GM19238 (cell line): Measurements from ENCODE around the gene SESN3.
A peak's percentile ranks its signal among the peaks of the same experiment; 100 is the strongest.
"Not testable (repeated sequence)": the region's sequence is repeated elsewhere in the genome, so short reads cannot be mapped to it uniquely, and the experiment has no call there.

Experiments used
- DNase-seq: peaks from one replicate; pipeline ENCODE4 v3.0.0; 2011; ENCODE audit warnings: low spot score; ENCODE audit not compliant: insufficient read length

SESN3 gene

GRCh38 chr11:95231127-95231880 is at the start of gene SESN3:
Gene SESN3, minus strand, starts transcription at chr11:95231202. Its CDS starts 342 bp downstream, at chr11:95230860.
- DNase-seq: peak; percentile 75

DNA sequence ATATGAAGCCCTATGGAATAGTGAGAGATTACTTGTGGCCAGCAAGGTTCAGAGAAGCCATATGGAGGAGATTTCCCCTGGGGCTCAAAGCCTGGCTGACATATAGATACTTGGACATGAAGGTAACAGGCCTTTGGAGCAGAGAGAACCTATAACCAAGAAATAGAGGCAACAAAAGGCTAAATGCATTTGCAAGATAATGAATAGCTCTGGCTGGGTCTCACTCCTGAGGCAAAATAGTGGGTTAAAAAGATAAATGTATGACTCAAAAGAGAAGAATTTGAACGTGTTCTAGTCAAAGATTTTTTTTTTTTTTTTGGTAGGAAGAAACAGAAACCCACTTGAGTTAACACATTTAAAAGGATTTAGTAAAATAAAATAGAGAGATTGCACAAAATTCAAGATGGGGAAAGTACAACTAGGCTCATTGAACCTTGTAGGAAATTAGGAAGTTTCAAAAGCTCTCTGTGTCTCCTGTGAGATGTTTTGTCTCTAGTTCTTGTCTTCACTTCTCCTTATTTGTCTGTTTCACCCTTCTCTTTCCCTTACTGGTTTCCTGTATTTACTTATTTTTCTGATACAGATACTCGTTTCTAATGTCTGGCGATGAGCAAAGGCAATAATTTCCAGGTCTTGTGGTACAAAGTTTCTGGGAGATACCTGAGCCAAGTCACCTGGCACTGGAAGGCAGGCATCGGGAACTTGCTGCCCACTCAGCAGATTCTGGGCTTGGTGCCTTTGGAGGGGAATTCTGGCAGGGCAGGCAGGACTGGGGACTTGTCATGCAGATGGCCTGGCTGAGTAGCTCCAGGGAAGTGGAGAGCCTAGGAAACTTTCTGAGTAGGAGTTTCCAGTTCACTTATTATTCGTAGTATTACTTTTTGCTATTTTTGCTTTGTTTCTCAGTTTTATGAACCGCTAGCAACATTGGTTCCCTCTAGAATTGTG is 49.2 kb upstream of the SESN3 start:
- DNase-seq: no peak

- no peak for DNase-seq
These were observed 46.9 kb upstream of the SESN3 start for GRCh38 chr11:95277868-95278267.

- DNase-seq: no peak
These were observed 45.1 kb upstream of the SESN3 start for GRCh38 chr11:95276139-95276538.

DNA sequence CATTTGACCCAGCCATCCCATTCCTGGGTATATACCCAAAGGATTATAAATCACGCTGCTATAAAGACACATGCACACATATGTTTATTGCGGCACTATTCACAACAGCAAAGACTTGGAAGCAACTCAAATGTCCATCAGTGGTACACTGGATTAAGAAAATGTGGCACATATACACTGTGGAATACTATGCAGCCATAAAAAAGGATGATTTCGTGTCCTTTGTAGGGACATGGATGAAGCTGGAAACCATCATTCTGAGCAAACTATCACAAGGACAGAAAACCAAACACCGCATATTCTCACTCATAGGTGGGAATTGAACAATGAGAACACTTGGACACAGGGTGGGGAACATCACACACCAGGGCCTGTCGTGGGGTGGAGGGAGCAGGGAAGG is 42.6 kb upstream of the SESN3 start:
- DNase-seq: not testable (repeated sequence)

DNA sequence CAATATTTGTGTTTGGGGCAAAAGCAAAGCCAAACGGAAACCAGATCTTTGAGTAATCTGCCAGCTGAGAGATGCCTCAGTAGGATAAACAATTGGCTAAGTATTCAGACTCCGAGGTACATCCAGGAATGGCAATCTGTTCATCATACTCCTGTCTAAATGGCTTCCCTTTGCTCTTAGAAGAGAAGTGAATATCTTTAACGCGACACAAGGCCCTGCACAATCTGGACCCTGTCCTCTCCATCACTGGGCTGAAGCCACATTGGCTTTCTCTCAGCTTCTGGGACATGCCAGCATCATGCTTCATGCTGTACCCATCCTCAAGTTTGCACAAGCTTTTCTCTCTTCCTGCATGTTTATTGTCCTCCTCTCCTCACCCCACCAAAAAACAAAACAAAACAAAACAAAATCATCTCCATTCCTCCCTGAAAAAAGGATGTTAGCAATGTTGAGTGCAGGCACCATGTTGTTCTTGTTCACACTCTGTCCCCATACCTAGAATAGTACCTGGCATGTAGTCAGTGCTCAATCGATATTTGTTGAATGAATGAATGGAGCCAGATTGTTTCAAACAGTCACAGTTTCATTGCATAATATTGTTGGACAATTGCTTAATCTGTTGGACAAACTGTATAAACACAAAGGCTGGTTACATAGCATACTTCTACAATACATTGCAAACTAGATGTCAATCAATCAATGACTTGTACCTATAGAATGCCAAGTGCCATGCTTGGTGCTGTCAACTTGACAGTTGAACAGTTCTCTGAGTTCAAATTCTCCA is 38.2 kb upstream of the SESN3 start:
- DNase-seq: no peak

DNA sequence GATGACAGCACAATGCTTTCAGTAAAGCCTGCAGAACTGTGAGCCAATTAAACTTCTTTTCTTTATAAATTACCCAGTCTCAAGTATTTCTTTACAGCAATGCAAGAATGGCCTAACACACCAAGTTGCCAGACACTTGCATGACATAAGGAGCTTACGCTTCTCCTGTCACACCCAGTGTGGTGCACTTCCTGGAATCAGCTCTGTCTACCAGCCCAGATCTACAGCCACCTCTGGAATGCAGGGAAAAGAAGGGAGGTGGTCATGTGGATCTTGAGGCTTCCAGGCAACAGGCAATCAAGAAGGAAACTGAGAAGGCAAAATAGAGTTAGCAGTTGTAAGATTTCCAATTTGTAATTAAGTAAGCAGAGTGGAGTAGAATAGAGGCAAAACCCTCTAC is 37.4 kb upstream of the SESN3 start:
- no peak for DNase-seq

DNA sequence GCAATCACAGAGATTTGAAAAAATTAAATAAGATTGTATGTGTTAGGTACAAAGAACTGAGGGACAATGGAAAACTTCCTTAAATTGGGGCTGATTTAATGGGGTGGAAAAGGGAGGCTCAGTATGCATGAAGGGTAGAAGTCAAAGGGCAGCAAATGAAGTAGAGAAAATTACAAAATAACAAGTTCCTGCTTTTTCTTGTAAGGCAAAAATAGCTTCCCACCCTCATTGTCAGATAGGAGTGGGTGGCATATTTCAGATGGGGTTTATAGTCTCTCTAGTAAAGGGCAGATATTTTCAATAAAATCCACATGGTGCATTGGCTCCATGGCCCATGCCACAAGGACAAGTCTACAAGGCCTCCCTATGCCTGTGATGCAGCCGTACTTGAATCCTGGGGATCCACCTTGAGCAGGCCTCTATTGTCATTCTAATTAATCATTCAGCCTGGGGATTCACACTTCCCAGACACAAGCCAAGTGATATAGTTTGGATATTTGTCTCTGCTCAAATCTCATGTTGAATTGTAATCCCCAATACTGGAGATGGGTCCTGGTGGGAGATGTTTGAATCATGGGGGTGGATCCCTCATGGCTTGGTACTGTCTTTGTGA is 36.7 kb upstream of the SESN3 start:
- no peak for DNase-seq

- no peak for DNase-seq
These were observed 35.9 kb upstream of the SESN3 start for GRCh38 chr11:95266751-95267374.

- no peak for DNase-seq
These were observed 33.9 kb upstream of the SESN3 start for GRCh38 chr11:95264881-95265280.

- DNase-seq: no peak
These were observed 32.2 kb upstream of the SESN3 start for GRCh38 chr11:95262994-95263765.

DNA sequence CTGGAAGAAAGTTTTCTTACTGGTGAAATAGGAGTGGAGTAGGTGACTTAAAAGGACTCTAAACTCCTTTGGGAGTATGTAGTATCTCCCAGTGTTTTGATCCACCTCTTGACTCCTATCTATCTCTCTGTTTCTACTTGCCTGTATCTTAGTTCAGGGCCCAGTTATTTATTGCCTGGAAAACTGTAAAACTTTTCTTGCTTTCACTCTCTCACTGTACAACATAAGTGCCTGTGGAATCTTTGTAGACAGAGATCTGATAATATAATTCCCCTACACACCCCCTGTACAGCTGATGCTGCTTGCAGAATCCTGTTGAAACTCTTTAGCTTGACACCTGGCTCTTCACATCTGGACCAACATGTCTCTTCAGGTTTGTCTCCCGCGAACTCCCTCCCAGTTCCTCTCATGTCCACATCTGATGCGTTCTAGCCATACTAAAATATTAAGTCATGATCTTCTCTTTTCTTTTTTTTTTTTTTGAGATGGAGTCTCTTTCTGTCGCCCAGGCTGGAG is 26.5 kb upstream of the SESN3 start:
- DNase-seq: no peak

DNA sequence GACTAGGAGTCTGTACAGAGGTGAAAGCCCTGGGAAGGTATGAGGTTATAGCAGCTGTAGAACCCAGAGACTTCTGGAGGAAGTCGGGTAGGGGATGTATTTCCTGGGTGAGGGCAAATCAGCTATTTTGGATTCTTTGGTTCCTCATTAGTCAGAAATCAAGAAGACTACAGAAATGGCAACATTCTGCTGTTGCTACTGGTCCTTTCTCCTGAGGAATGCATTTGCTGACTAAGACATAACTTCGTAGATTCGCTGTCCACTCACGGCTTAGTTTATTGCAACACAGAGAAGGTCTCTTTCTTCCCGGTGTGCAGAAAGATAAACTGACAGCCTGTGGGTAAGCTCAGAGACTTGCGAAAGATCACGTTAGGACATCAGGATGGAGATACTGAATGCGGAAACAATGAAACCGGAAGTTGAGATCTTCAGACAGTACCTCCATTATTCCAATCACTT is 25.3 kb upstream of the SESN3 start:
- DNase-seq: no peak

DNA sequence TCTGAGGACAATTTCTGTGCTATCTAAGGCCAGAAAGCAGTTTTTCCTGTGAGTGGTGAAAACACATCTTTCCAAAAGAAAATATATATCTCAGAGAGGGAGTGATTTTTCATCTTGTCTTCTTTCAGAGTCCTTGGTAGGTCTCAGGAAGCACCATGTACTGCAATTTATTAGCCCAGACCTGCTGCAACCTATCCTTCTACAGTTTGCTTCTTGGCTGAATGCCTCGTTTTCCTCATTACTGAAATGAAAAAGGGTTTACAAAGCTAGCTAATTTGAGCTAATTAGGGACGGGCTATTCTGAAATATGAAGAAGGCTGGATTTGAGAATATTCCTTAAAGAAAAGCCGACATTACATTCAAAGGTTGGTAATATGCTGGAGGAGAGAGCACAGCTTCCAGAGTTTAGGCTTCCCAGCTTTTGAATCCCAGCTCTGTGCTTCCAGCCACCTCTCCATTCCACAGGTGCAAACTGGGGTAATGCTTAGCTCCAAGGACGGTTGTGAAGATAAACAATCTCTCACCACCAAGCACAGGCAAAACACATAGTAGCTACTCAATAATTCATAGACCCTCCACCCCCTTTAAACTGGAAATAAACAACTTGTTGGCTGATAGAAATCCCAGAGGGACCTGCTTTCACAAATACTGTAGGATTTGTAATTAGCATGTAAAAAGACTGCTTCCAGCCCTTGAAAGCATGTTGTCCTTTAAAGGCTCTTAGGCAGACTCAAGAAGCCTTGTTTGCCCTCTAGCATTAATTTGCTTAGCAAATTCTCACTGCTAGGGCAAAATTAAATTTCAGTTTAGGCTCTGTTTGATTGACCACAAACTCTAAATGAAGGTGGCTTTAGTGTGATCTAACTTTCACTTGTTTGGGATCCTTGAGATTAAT is 24.5 kb upstream of the SESN3 start:
- no peak for DNase-seq

- no peak for DNase-seq
These were observed 23.7 kb upstream of the SESN3 start for GRCh38 chr11:95254716-95255115.

- peak; percentile 45 for DNase-seq
These were observed 23.2 kb upstream of the SESN3 start for GRCh38 chr11:95254131-95254704.

- no peak for DNase-seq
These were observed 22.1 kb upstream of the SESN3 start for GRCh38 chr11:95253141-95253540.

DNA sequence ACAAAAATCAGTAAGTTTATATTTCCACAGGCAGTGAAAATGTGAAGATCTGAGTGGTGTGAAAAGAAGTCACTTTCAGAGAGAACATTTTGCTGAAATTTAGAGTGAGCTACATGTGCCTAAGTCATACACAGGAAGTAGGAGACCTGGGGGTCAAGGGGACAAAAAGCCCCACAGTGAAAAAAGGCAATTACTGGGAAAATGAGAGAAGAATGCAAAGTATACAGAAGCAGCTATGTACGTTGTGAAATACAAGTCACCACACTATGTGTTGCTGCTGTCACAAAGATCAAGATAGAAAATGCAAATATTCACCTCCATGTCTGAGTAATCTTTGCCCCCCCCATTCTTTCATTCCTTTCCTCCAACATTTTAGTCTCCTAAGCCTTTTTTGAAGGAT is 21.6 kb upstream of the SESN3 start:
- DNase-seq: no peak
